GM23248 (cell line): ENCODE data around the gene PAX7. TPM values are rescaled to one million over a fixed set of nuclear protein-coding genes. Genes with fewer than 3 reads are reported as not detected.

Source experiments
- DNase-seq: peaks from one replicate; pipeline ENCODE4 v3.0.0-alpha.2; 2015
- H2AFZ ChIP-seq: fragments of 200-600 bp; sonication (generic); 2 replicates; pipeline ENCODE4 v1.6.1; 2016; ENCODE audit warnings: antibody characterized with exemption
- H3F3A ChIP-seq: fragments of 200-600 bp; sonication (generic); 2 replicates; pipeline ENCODE4 v1.6.1; 2016; ENCODE audit warnings: mild to moderate bottlenecking, antibody characterized with exemption, mixed run types; ENCODE audit not compliant: insufficient read depth
- H3K27ac ChIP-seq: fragments of 200-600 bp; sonication (generic); 2 replicates; pipeline ENCODE4 v1.5.1; 2016; ENCODE audit warnings: mild to moderate bottlenecking
- H3K27me3 ChIP-seq: fragments of 200-600 bp; sonication (generic); replicated peaks from 2 replicates; pipeline ENCODE4 v1.6.1; 2016; ENCODE audit warnings: mild to moderate bottlenecking; ENCODE audit not compliant: insufficient read depth
- H3K36me3 ChIP-seq: fragments of 200-600 bp; sonication (generic); 2 replicates; pipeline ENCODE4 v1.6.1; 2016; ENCODE audit warnings: low read depth, mild to moderate bottlenecking
- H3K4me1 ChIP-seq: fragments of 200-600 bp; sonication (generic); 2 replicates; pipeline ENCODE4 v1.6.1; 2016; ENCODE audit warnings: mild to moderate bottlenecking; ENCODE audit not compliant: insufficient read depth
- H3K4me2 ChIP-seq: fragments of 200-600 bp; sonication (generic); one replicate; pipeline ENCODE4 v1.6.1; 2016; ENCODE audit warnings: mild to moderate bottlenecking; ENCODE audit not compliant: unreplicated experiment
- H3K4me3 ChIP-seq: fragments of 200-600 bp; sonication (generic); 2 replicates; pipeline ENCODE4 v1.5.1; 2016; ENCODE audit warnings: mild to moderate bottlenecking
- H3K79me2 ChIP-seq: fragments of 200-600 bp; sonication (generic); 2 replicates; pipeline ENCODE4 v1.6.1; 2016; ENCODE audit warnings: mild to moderate bottlenecking; ENCODE audit not compliant: insufficient read depth
- H3K9ac ChIP-seq: fragments of 200-600 bp; sonication (generic); 2 replicates; pipeline ENCODE4 v1.6.1; 2016; ENCODE audit warnings: mild to moderate bottlenecking
- H3K9me2 ChIP-seq: fragments of 200-600 bp; sonication (generic); 2 replicates; pipeline ENCODE4 v1.6.1; 2016; ENCODE audit warnings: mixed run types, mild to moderate bottlenecking, moderate library complexity; ENCODE audit not compliant: insufficient read depth
- H3K9me3 ChIP-seq: fragments of 200-600 bp; sonication (generic); one replicate; pipeline ENCODE4 v1.6.1; 2017; ENCODE audit warnings: low read depth
- H4K20me1 ChIP-seq: fragments of 200-600 bp; sonication (generic); 2 replicates; pipeline ENCODE4 v1.6.0; 2016; ENCODE audit not compliant: insufficient read depth
- EZH2 ChIP-seq: fragments of 200-600 bp; sonication (generic); IDR thresholded peaks from 2 replicates; pipeline ENCODE4 v1.6.1; 2018; ENCODE audit warnings: antibody characterized with exemption, mild to moderate bottlenecking; ENCODE audit not compliant: insufficient read depth, poor library complexity, severe bottlenecking
- EZH2phosphoT487 ChIP-seq: fragments of 200-600 bp; sonication (generic); IDR thresholded peaks from 2 replicates; pipeline ENCODE4 v1.6.1; 2018; ENCODE audit warnings: antibody characterized with exemption, moderate library complexity, mild to moderate bottlenecking, low read depth; ENCODE audit not compliant: insufficient read depth
- WGBS, 2 experiments: methylation state at CpG; one replicate each; pipeline ENCODE4 v1.1.6; 2015 to 2017; ENCODE audit warnings: low lambda C conversion rate in 2 of 2, low coverage in 1 of 2; ENCODE audit errors: missing lambda C conversion rate in 2 of 2; 5-methylcytosine and 5-hydroxymethylcytosine counted together
- in situ Hi-C: fragments of 300-500 bp; cut with MboI; formaldehyde crosslinking; loops from 2 replicates; pipeline ENCODE4 v1.15.0; 2020
- polyA plus RNA-seq: library from polyadenylated mRNA; unstranded; fragments of >200 nt; fragmentation: Nextera tagmentation; extraction: Ambion mirVana; gene quantifications from 2 replicates; pipeline ENCODE4 v1.2.1, GENCODE V29; 2016
- small RNA-seq: library from RNA; depleted of rRNA; stranded (forward); fragments of <200 nt; gene quantifications from one replicate; pipeline ENCODE3, GENCODE V24; 2014; ENCODE audit warnings: low read depth, low replicate concordance
- total RNA-seq: library from RNA; depleted of rRNA; stranded (reverse); fragments of >200 nt; shearing (Covaris generic); gene quantifications from 2 replicates; pipeline ENCODE4 v1.2.3, GENCODE V29; 2014; rRNA removed

PAX7 gene
- total and polyA plus RNA-seq, 2 experiments from 2014 or later = not detected

- Histone ChIP-seq H3K4me3 (no peak overlapping the region), H3K27ac (no peak overlapping the region), H4K20me1 (no peaks in the 10 kb centered on the region), H3K9me2 (no peaks in the 10 kb centered on the region), H3K9ac (no peak overlapping the region), H3K36me3 (no peaks in the 10 kb centered on the region), H3K4me2 (no peak overlapping the region), H3K79me2 (no peaks in the 10 kb centered on the region), H3K4me1 (no peaks in the 10 kb centered on the region), H3K9me3 (no peaks in the 10 kb centered on the region), H2AFZ (no peak overlapping the region), H3K27me3 (peaks cover 9% of the 10 kb centered on the region; the same call in 1 of the 2 replicates), H3F3A (no peaks in the 10 kb centered on the region)
- 8 to 17% methylated on average over 10 of the region's 10 CpGs for WGBS, 2 experiments
- DNase-seq = peak; percentile 19
- no peak for TF ChIP-seq EZH2phosphoT487
- no peak for TF ChIP-seq EZH2
- in situ Hi-C loops = no loop called here
Observed at GRCh38 chr1:18794051-18794450, 163.4 kb downstream of the PAX7 start.

GRCh38 chr1:18794561-18794960, 163.9 kb downstream of the PAX7 start:
- Histone ChIP-seq H3K9ac (no peak overlapping the region), H3K27me3 (peaks cover 9% of the 10 kb centered on the region; the same call in 1 of the 2 replicates), H3K9me3 (no peaks in the 10 kb centered on the region)

GRCh38 chr1:18795002-18795689, 164.5 kb downstream of the PAX7 start:
- no peak overlapping the region for H3K9ac ChIP-seq
- no peaks in the 10 kb centered on the region for H4K20me1 ChIP-seq
- no peaks in the 10 kb centered on the region for H3K9me2 ChIP-seq
- no peaks in the 10 kb centered on the region for H3K79me2 ChIP-seq
- TF ChIP-seq EZH2phosphoT487 (no peak), EZH2 (no peak)
- H3K36me3 ChIP-seq = no peaks in the 10 kb centered on the region
- no peak overlapping the region for H3K4me2 ChIP-seq
- no peaks in the 10 kb centered on the region for H3K4me1 ChIP-seq
- no peak for DNase-seq
- no peak overlapping the region for H3K4me3 ChIP-seq
- H3K27me3 ChIP-seq = peaks cover 8% of the 10 kb centered on the region; the same call in 1 of the 2 replicates
- H2AFZ ChIP-seq = no peak overlapping the region
- in situ Hi-C loops = no loop called here
- no peaks in the 10 kb centered on the region for H3F3A ChIP-seq
- 52% methylated on average over 14 of the region's 14 CpGs for WGBS, 2 experiments
- H3K9me3 ChIP-seq = no peaks in the 10 kb centered on the region
- no peak overlapping the region for H3K27ac ChIP-seq

More at GRCh38 chr1:18794561-18794960, 163.9 kb downstream of the PAX7 start:
- DNase-seq = no peak
- TF ChIP-seq EZH2phosphoT487 (no peak), EZH2 (no peak)
- no peaks in the 10 kb centered on the region for H3K36me3 ChIP-seq
- no peaks in the 10 kb centered on the region for H4K20me1 ChIP-seq
- no peak overlapping the region for H3K4me3 ChIP-seq
- no peaks in the 10 kb centered on the region for H3K79me2 ChIP-seq
- 20% methylated on average over 5 of the region's 5 CpGs for WGBS, 2 experiments
- no peak overlapping the region for H3K27ac ChIP-seq
- no peak overlapping the region for H3K4me2 ChIP-seq
- no peak overlapping the region for H2AFZ ChIP-seq
- in situ Hi-C loops = no loop called here
- no peaks in the 10 kb centered on the region for H3K9me2 ChIP-seq
- no peaks in the 10 kb centered on the region for H3F3A ChIP-seq
- no peaks in the 10 kb centered on the region for H3K4me1 ChIP-seq

- Histone ChIP-seq H3K27me3 (peaks cover 6% of the 10 kb centered on the region; the same call in 1 of the 2 replicates), H3K79me2 (no peaks in the 10 kb centered on the region), H3K9ac (no peak overlapping the region), H3K9me3 (no peaks in the 10 kb centered on the region), H3K4me3 (no peak overlapping the region), H3K27ac (no peak overlapping the region), H2AFZ (no peak overlapping the region), H3K36me3 (no peaks in the 10 kb centered on the region), H4K20me1 (no peaks in the 10 kb centered on the region), H3K4me2 (no peak overlapping the region), H3F3A (no peaks in the 10 kb centered on the region), H3K4me1 (no peaks in the 10 kb centered on the region), H3K9me2 (no peaks in the 10 kb centered on the region)
- in situ Hi-C loops = no loop called here
- TF ChIP-seq EZH2phosphoT487 (no peak), EZH2 (no peak)
- DNase-seq = no peak
- WGBS, 2 experiments = 60 to 72% methylated on average over 3 of the region's 3 CpGs
Observed at GRCh38 chr1:18796950-18797349, 166.3 kb downstream of the PAX7 start.

Small RNA genes lying within 50 kb of the gene (small RNA-seq; reads per million reads assigned to genes)
- gene AL031737.1 = not detected

Other genes starting within 250 kb of the PAX7 start
- not detected in 2 replicates for gene KLHDC7A, start 149.9 kb upstream of the PAX7 start, total RNA-seq
- gene KLHDC7A, start 149.9 kb upstream of the PAX7 start, polyA plus RNA-seq = not detected in 2 replicates
- gene TAS1R2, start 228.8 kb downstream of the PAX7 start, total RNA-seq = not detected in 2 replicates
- gene TAS1R2, start 228.8 kb downstream of the PAX7 start, polyA plus RNA-seq = not detected in 2 replicates